Endothelial cell of umbilical vein (primary cell): ENCODE results near the gene MTIF3. TPM values are rescaled to one million over a fixed set of nuclear protein-coding genes. Genes with fewer than 3 reads are reported as not detected.

Experiments used
- BruUV-seq: library from RNA; stranded (reverse); fragments of 400-500 nt; replicated peaks from 2 replicates; lab custom pipeline; 2021; lab: Mats Ljungman, UMichigan
- CTCF ChIA-PET: fragments of 300-600, 350-600 bp; sonication (Branson Sonifier 250); formaldehyde crosslinking; loops from one replicate; lab custom pipeline; 2021; ENCODE audit warnings: antibody characterized with exemption, inconsistent platforms; lab: Charles Lee
- POLR2A ChIA-PET: fragments of 300-600, 350-600 bp; sonication (Branson Sonifier 250); formaldehyde crosslinking; loops from one replicate; lab custom pipeline; 2021; ENCODE audit warnings: antibody characterized with exemption, inconsistent platforms; lab: Charles Lee
- DNase-seq: peaks from one replicate; pipeline ENCODE4 v3.0.0-alpha.2; 2011; ENCODE audit warnings: low read depth, low spot score
- FAIRE-seq: peaks from 2 replicates; lab custom pipeline; 2011; peaks lifted over from hg19 to GRCh38; lab: Jason Lieb, UNC
- H2AFZ ChIP-seq: 2 replicates; pipeline ENCODE4 v1.6.0; 2012; ENCODE audit warnings: low read depth, low read length, control low read depth, inconsistent platforms
- H3K27ac ChIP-seq: 2 replicates; pipeline ENCODE4 v1.5.1; 2011; ENCODE audit warnings: low read depth, mild to moderate bottlenecking, control low read depth, low read length, moderate library complexity; ENCODE audit not compliant: insufficient read depth
- H3K27me3 ChIP-seq, 2 experiments: 2 replicates each; pipeline versions ENCODE4 v1.6.0 to v1.6.1; 2011; ENCODE audit warnings: low read length in 2 of 2, mixed read lengths in 1 of 2; ENCODE audit not compliant: control insufficient read depth in 2 of 2, insufficient read depth in 2 of 2
- H3K36me3 ChIP-seq, 2 experiments: 2 replicates in 1 of 2; 3 replicates in 1 of 2; pipeline ENCODE4 v1.5.1; 2011; ENCODE audit warnings: low read length in 2 of 2, mild to moderate bottlenecking in 1 of 2, moderate library complexity in 1 of 2; ENCODE audit not compliant: control insufficient read depth in 2 of 2, insufficient read depth in 2 of 2; ENCODE audit errors: extremely low read depth in 1 of 2
- H3K4me1 ChIP-seq: 3 replicates; pipeline ENCODE4 v1.5.1; 2011; ENCODE audit warnings: mild to moderate bottlenecking, low read length; ENCODE audit not compliant: control insufficient read depth, insufficient read depth; ENCODE audit errors: extremely low read depth
- H3K4me2 ChIP-seq: 2 replicates; pipeline ENCODE4 v1.6.1; 2011; ENCODE audit warnings: low read length, control low read depth, mixed read lengths; ENCODE audit not compliant: insufficient read depth
- H3K4me3 ChIP-seq, 3 experiments: fragments of 200-600 bp in 1 of 3; sonication (generic), shearing (Covaris generic) in 1 of 3; replicated peaks in 1 of 3; 2 replicates each; pipeline ENCODE4 v1.5.1; 2011 to 2016; ENCODE audit warnings: control low read depth in 3 of 3, low read length in 3 of 3, mild to moderate bottlenecking in 2 of 3, inconsistent platforms in 1 of 3, low read depth in 1 of 3, moderate library complexity in 1 of 3; ENCODE audit not compliant: insufficient read depth in 1 of 3
- H3K79me2 ChIP-seq: 2 replicates; pipeline ENCODE4 v1.6.0; 2012; ENCODE audit warnings: low read length, inconsistent platforms; ENCODE audit not compliant: control insufficient read depth, insufficient read depth
- H3K9ac ChIP-seq: replicated peaks from 2 replicates; pipeline ENCODE3; 2011; ENCODE audit warnings: low read length, control low read depth; ENCODE audit not compliant: insufficient read depth; ENCODE audit errors: extremely low read depth
- H3K9me1 ChIP-seq: replicated peaks from 3 replicates; pipeline ENCODE4 v1.6.0; 2011; ENCODE audit warnings: mild to moderate bottlenecking, low read length; ENCODE audit not compliant: control insufficient read depth, insufficient read depth; ENCODE audit errors: extremely low read depth
- H3K9me3 ChIP-seq: replicated peaks from 2 replicates; pipeline ENCODE4 v1.5.1; 2012; ENCODE audit warnings: low read length, inconsistent platforms; ENCODE audit not compliant: control insufficient read depth, insufficient read depth
- H4K20me1 ChIP-seq: replicated peaks from 2 replicates; pipeline ENCODE3; 2011; ENCODE audit warnings: mild to moderate bottlenecking, low read length; ENCODE audit not compliant: control insufficient read depth, insufficient read depth; ENCODE audit errors: extremely low read depth
- EZH2 ChIP-seq: IDR thresholded peaks from 2 replicates; pipeline ENCODE4 v1.6.1; 2012; ENCODE audit warnings: borderline replicate concordance, low read depth, mild to moderate bottlenecking, moderate library complexity, low read length, inconsistent platforms; ENCODE audit not compliant: severe bottlenecking
- FOS ChIP-seq: IDR thresholded peaks from 2 replicates; pipeline ENCODE4 v1.6.1; 2011; ENCODE audit warnings: mild to moderate bottlenecking, low read length, moderate library complexity, borderline replicate concordance; ENCODE audit not compliant: insufficient read depth
- GATA2 ChIP-seq: IDR thresholded peaks from 2 replicates; pipeline ENCODE4 v1.7.0; 2011; ENCODE audit warnings: low read depth, mild to moderate bottlenecking, moderate library complexity, mixed read lengths, low read length; ENCODE audit not compliant: insufficient read length, insufficient read depth
- JUN ChIP-seq: IDR thresholded peaks from 2 replicates; pipeline ENCODE4 v1.6.1; 2011; ENCODE audit warnings: borderline replicate concordance, low read depth; ENCODE audit not compliant: insufficient read length, insufficient read depth
- MYC ChIP-seq: IDR thresholded peaks from one replicate; pipeline ENCODE4 v1.6.1; 2011; ENCODE audit warnings: mild to moderate bottlenecking, low read depth, low read length
- POLR2A ChIP-seq: IDR thresholded peaks from 2 replicates; pipeline ENCODE4 v1.6.1; 2012; ENCODE audit warnings: low read depth, mild to moderate bottlenecking, control low read depth, low read length
- POLR2AphosphoS5 ChIP-seq: IDR thresholded peaks from 2 replicates; pipeline ENCODE4 v1.6.1; 2012; ENCODE audit warnings: low read depth, mild to moderate bottlenecking, control low read depth, low read length, moderate library complexity; ENCODE audit not compliant: insufficient read depth
- dilution Hi-C: fragments of 300-500 bp; cut with MboI; formaldehyde crosslinking; loops from one replicate; pipeline ENCODE4 v1.15.0; 2019; ENCODE audit warnings: low sequenced_read_pairs; ENCODE audit not compliant: extremely low pct_ligation_motif_present
- intact Hi-C: fragments of 100-400 bp; cut with micrococcal nuclease; formaldehyde crosslinking; loops from one replicate; pipeline ENCODE4 v1.10.0; 2022
- polyA plus RNA-seq, 4 experiments: library from polyadenylated mRNA; depleted of rRNA in 3 of 4; stranded (reverse) in 3 of 4; unstranded in 1 of 4; fragments of >200 nt; gene quantifications; 2 replicates each; pipeline versions ENCODE4 v1.2.1 to v1.2.3, GENCODE V29; 2011 to 2012; ENCODE audit warnings: missing spikeins in 1 of 4
- total RNA-seq: library from RNA; stranded (reverse); gene quantifications from 2 replicates; pipeline ENCODE4 v1.2.3, GENCODE V29; 2021
- TF ChIP-seq, protein P1 (sequence below): IDR thresholded peaks from 2 replicates; pipeline ENCODE4 v1.6.1; 2011; ENCODE audit not compliant: insufficient read depth, insufficient read length
- TF ChIP-seq, protein P2 (sequence below), 2 donors: IDR thresholded peaks; 1 replicate in 1 of 2; 2 replicates in 1 of 2; pipeline ENCODE4 v1.5.1; 2011; ENCODE audit warnings: low read length in 2 of 2, mild to moderate bottlenecking in 2 of 2, moderate library complexity in 2 of 2, control low read depth in 1 of 2, inconsistent platforms in 1 of 2, low read depth in 1 of 2; ENCODE audit not compliant: insufficient read depth in 1 of 2; ENCODE audit errors: extremely low read depth in 1 of 2

MTIF3 gene
- total and polyA plus RNA-seq, 2 donors (not counting 3 experiments of a cell fraction or from before 2014, with no cell fraction given), result 23.5 to 37.5 TPM

DNA sequence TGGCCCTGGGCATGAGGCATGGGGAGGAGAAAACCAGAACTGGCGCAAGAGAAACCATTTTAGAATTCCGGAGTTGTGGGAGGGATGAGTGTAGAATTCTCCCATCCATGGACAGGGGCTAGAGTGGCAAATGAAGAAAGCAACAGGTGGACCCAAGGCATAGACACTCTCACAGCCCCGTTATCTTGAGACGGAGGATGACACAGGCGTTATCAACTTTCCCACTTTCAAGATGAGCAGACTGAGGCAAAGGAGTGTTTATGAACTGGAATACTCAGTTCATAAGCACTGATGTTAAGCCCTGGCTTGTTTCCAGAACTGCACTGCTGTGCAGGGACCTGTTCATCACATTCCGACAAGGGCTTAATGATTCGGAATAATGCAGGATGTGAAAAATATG is 27.0 kb downstream of the MTIF3 start:
- no peak overlapping the region for H3K27ac ChIP-seq
- ChIA-PET CTCF (no interaction called here), POLR2A (no interaction called here)
- H3K36me3 ChIP-seq, result peaks cover 0 to 2% of the 10 kb centered on the region in 2 experiments
- no peak overlapping the region for H3K4me2 ChIP-seq
- DNase-seq, result no peak
- dilution Hi-C loops (no loop called here), intact Hi-C loops (no loop called here)
- no peak overlapping the region for H2AFZ ChIP-seq
- no TSS peak for BruUV-seq
- H3K9me1 ChIP-seq, result no peaks in the 10 kb centered on the region
- no peaks in the 10 kb centered on the region for H3K9me3 ChIP-seq
- H3K9ac ChIP-seq, result no peak overlapping the region
- H3K79me2 ChIP-seq, result peaks cover 15% of the 10 kb centered on the region
- no peak for FAIRE-seq
- peaks cover 25% of the 10 kb centered on the region for H3K4me1 ChIP-seq
- TF ChIP-seq EZH2, result no peak
- TF ChIP-seq JUN, result no peak
- peaks cover 0 to 4% of the 10 kb centered on the region in 2 experiments for H3K27me3 ChIP-seq
- no peaks in the 10 kb centered on the region for H4K20me1 ChIP-seq
- no peak overlapping the region for H3K4me3 ChIP-seq

DNA sequence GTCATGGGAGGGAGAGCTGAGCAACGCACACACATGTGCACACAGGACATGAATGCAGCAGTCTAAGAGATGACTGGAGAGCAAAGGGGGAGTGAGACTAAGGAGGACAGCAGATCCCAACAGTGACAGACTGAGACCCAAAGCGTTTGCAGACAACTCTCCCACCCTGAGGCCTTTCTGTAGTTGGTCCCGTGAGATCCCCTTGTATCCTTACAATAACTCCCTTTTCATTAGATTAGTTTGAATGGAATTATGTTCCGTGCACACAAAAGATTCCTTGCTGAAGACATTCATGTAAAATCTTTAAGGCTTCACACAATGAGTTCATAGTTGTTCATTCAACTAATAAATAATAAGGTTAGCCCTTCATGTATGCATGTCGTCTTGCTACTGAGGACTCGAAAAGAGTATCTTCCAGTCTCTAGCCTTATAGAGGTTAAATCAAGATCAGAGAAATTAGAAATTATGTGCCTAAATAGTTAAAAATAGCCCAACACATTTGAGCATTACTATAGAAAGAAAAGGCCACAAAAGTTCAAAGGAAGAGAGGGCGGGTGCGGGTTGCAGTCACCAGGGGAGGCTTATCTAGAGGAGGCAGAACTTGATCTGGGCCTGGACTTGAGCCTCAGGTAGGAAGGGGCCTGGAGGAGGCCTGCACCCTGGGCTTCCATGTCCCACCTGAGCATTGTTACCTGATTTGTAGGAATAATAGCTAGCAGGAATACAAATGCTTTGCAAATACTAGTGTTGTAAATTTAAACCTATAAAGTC is 29.1 kb downstream of the MTIF3 start:
- H3K4me2 ChIP-seq, result no peak overlapping the region
- peaks cover 3 to 12% of the 10 kb centered on the region in 2 experiments for H3K27me3 ChIP-seq
- H3K4me3 ChIP-seq, result no peak overlapping the region
- intact Hi-C loops, result no loop called here
- H3K9me1 ChIP-seq, result no peaks in the 10 kb centered on the region
- H4K20me1 ChIP-seq, result no peaks in the 10 kb centered on the region
- dilution Hi-C loops, result no loop called here
- no peak overlapping the region for H2AFZ ChIP-seq
- no peak for DNase-seq
- no peak overlapping the region for H3K9ac ChIP-seq
- ChIA-PET CTCF (no interaction called here), POLR2A (no interaction called here)
- BruUV-seq, result no TSS peak
- H3K79me2 ChIP-seq, result peaks cover 6% of the 10 kb centered on the region
- no peak for TF ChIP-seq JUN
- TF ChIP-seq GATA2, result no peak
- no peak for TF ChIP-seq FOS
- TF ChIP-seq, protein P1, sequence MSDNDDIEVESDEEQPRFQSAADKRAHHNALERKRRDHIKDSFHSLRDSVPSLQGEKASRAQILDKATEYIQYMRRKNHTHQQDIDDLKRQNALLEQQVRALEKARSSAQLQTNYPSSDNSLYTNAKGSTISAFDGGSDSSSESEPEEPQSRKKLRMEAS, result no peak
- TF ChIP-seq POLR2AphosphoS5, result no peak
- TF ChIP-seq POLR2A, result no peak
- no peak for TF ChIP-seq MYC
- TF ChIP-seq EZH2, result no peak
- TF ChIP-seq, protein P2, sequence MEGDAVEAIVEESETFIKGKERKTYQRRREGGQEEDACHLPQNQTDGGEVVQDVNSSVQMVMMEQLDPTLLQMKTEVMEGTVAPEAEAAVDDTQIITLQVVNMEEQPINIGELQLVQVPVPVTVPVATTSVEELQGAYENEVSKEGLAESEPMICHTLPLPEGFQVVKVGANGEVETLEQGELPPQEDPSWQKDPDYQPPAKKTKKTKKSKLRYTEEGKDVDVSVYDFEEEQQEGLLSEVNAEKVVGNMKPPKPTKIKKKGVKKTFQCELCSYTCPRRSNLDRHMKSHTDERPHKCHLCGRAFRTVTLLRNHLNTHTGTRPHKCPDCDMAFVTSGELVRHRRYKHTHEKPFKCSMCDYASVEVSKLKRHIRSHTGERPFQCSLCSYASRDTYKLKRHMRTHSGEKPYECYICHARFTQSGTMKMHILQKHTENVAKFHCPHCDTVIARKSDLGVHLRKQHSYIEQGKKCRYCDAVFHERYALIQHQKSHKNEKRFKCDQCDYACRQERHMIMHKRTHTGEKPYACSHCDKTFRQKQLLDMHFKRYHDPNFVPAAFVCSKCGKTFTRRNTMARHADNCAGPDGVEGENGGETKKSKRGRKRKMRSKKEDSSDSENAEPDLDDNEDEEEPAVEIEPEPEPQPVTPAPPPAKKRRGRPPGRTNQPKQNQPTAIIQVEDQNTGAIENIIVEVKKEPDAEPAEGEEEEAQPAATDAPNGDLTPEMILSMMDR (IDR thresholded peaks at IDR 0.05; ENCODE audit: extremely low read depth in 1 of 2, insufficient read depth in 1 of 2, low read depth in 1 of 2, low read length in 2 of 2), result no peak
- H3K36me3 ChIP-seq, result no peaks in the 10 kb centered on the region
- H3K9me3 ChIP-seq, result no peaks in the 10 kb centered on the region
- no peak for FAIRE-seq
- peaks cover 17% of the 10 kb centered on the region for H3K4me1 ChIP-seq
- H3K27ac ChIP-seq, result no peak overlapping the region
